HepG2 (cell line): ENCODE results near the gene PRKG1. TPM values are rescaled to one million over a fixed set of nuclear protein-coding genes. Genes with fewer than 3 reads are reported as not detected.

Source experiments
- ATAC-seq: fragments of 200-7000 bp; cut with Tn5 transposase; 3 replicates; pipeline ENCODE4 v1.9.1; 2020; ENCODE audit warnings: mild to moderate bottlenecking, moderate library complexity
- BruUV-seq: library from RNA; stranded (reverse); fragments of 400-500 nt; replicated peaks from 2 replicates; lab custom pipeline; 2021; lab: Mats Ljungman, UMichigan
- CTCF ChIA-PET: fragments of 300-600 bp; formaldehyde crosslinking; extraction: SDS; loops from one replicate; lab custom pipeline; 2021; ENCODE audit warnings: low total read pairs, inconsistent platforms, low intra/inter-chr PET ratio; lab: Yijun Ruan, JAX
- POLR2A ChIA-PET: fragments of 350-600 bp; sonication (Branson Sonifier 250); formaldehyde crosslinking; loops from one replicate; lab custom pipeline; 2020; ENCODE audit warnings: antibody characterized with exemption, inconsistent platforms; lab: Yijun Ruan, JAX
- DNase-seq: peaks from one replicate; pipeline ENCODE4 v3.0.0-alpha.2; 2015; ENCODE audit warnings: low spot score
- FAIRE-seq: peaks from 3 replicates; lab custom pipeline; 2011; peaks lifted over from hg19 to GRCh38; lab: Jason Lieb, UNC
- H2AFZ ChIP-seq: one replicate; pipeline ENCODE4 v1.6.1; 2011; ENCODE audit warnings: low read length, inconsistent platforms
- H3K27ac ChIP-seq: fragments of 300-600 bp; 3 replicates; pipeline ENCODE4 v1.8.0; 2011; ENCODE audit warnings: mixed run types, mild to moderate bottlenecking, mixed read lengths, low read length, inconsistent platforms; ENCODE audit not compliant: insufficient read depth; ENCODE audit errors: extremely low read length
- H3K27me3 ChIP-seq, 2 experiments: fragments of 200-600 bp in 1 of 2; 2 replicates in 1 of 2; 3 replicates in 1 of 2; pipeline versions ENCODE4 v1.6.0 to v1.8.0; 2011; ENCODE audit warnings: low read length in 2 of 2, mild to moderate bottlenecking in 2 of 2, moderate library complexity in 2 of 2, inconsistent platforms in 1 of 2; ENCODE audit not compliant: insufficient read depth in 2 of 2, control insufficient read depth in 1 of 2
- H3K36me3 ChIP-seq, 2 experiments: fragments of 200-600 bp in 1 of 2; replicated peaks in 1 of 2; 2 replicates in 1 of 2; 3 replicates in 1 of 2; pipeline versions ENCODE4 v1.5.1 to v1.8.0; 2011; ENCODE audit warnings: low read length in 2 of 2, inconsistent platforms in 1 of 2; ENCODE audit not compliant: insufficient read depth in 2 of 2, control insufficient read depth in 1 of 2
- H3K4me1 ChIP-seq: 2 replicates; pipeline ENCODE4 v1.5.1; 2012; ENCODE audit warnings: low read length, inconsistent platforms; ENCODE audit not compliant: insufficient read depth
- H3K4me2 ChIP-seq: 2 replicates; pipeline ENCODE4 v1.6.0; 2011; ENCODE audit warnings: low read depth, low read length, inconsistent platforms
- H3K4me3 ChIP-seq, 3 experiments: fragments of 200-600 bp in 1 of 3; sonication (generic), shearing (Covaris generic) in 1 of 3; replicated peaks in 1 of 3; 2 replicates each; pipeline ENCODE4 v1.5.1; 2011 to 2016; ENCODE audit warnings: low read length in 3 of 3, inconsistent platforms in 2 of 3, low read depth in 2 of 3, mild to moderate bottlenecking in 2 of 3, control low read depth in 1 of 3, mixed read lengths in 1 of 3; ENCODE audit not compliant: insufficient read depth in 1 of 3
- H3K79me2 ChIP-seq: one replicate; pipeline ENCODE4 v1.6.1; 2011; ENCODE audit warnings: low read length, inconsistent platforms; ENCODE audit not compliant: insufficient read depth
- H3K9ac ChIP-seq: 2 replicates; pipeline ENCODE4 v1.6.0; 2011; ENCODE audit warnings: mild to moderate bottlenecking, low read depth, low read length, inconsistent platforms; ENCODE audit not compliant: insufficient read depth
- H3K9me3 ChIP-seq: 2 replicates; pipeline ENCODE4 v1.5.1; 2012; ENCODE audit warnings: mild to moderate bottlenecking, low read length
- H4K20me1 ChIP-seq: 2 replicates; pipeline ENCODE4 v1.6.0; 2011; ENCODE audit warnings: inconsistent platforms, mild to moderate bottlenecking, low read length, moderate library complexity; ENCODE audit not compliant: insufficient read depth
- FOSL1 ChIP-seq: sonication (generic); formaldehyde crosslinking; IDR thresholded peaks from 2 replicates; pipeline ENCODE4 v1.9.0; 2021; ENCODE audit warnings: missing genetic modification reagents, borderline replicate concordance
- MAF1 ChIP-seq: sonication (generic); formaldehyde crosslinking; IDR thresholded peaks from 2 replicates; pipeline ENCODE4 v1.5.0; 2020; ENCODE audit warnings: missing genetic modification reagents, borderline replicate concordance
- SRSF4 ChIP-seq: fragments of 200-400 bp; formaldehyde crosslinking; IDR thresholded peaks from one replicate; pipeline ENCODE4 v1.6.1; 2018; ENCODE audit warnings: mild to moderate bottlenecking, low read depth, low read length, moderate library complexity; ENCODE audit not compliant: poor library complexity, severe bottlenecking
- ZNF552 ChIP-seq: sonication (generic); formaldehyde crosslinking; IDR thresholded peaks from 2 replicates; pipeline ENCODE4 v1.9.0; 2022; ENCODE audit warnings: missing genetic modification reagents, mild to moderate bottlenecking, borderline replicate concordance
- WGBS: methylation state at CpG from one replicate; pipeline ENCODE4 v1.1.6; 2017; ENCODE audit warnings: low lambda C conversion rate; 5-methylcytosine and 5-hydroxymethylcytosine counted together
- in situ Hi-C: cut with HindIII; loops from 2 replicates; pipeline ENCODE4 v1.10.0; 2017; ENCODE audit warnings: low pct_unique_long_range_greater_than_20kb; ENCODE audit not compliant: extremely low pct_ligation_motif_present
- intact Hi-C: fragments of 100-400 bp; cut with micrococcal nuclease; formaldehyde crosslinking; loops from one replicate; pipeline ENCODE4 v1.10.0; 2022; ENCODE audit not compliant: unreplicated experiment
- polyA plus RNA-seq, 8 experiments: library from polyadenylated mRNA; depleted of rRNA in 3 of 8; stranded (reverse) in 7 of 8; unstranded in 1 of 8; fragments of >200 nt; fragmentation: Illumina TruSeq in 4 of 8; extraction: Trizol in 4 of 8; gene quantifications; 2 replicates each; pipeline versions ENCODE4 v1.2.1 to v1.2.3, GENCODE V29; 2011 to 2016; ENCODE audit warnings: low read depth in 4 of 8, missing spikeins in 1 of 8, mixed read lengths in 1 of 8; ENCODE audit not compliant: insufficient read depth in 1 of 8
- total RNA-seq, 5 experiments: library from RNA; depleted of rRNA; stranded (reverse); fragments of >200 nt; fragmentation: Illumina TruSeq; extraction: Trizol; gene quantifications; 2 replicates each; pipeline ENCODE4 v1.2.3, GENCODE V29; 2016; ENCODE audit warnings: low read depth in 1 of 5
- TF ChIP-seq, protein P1 (sequence below), 2 experiments: sonication (generic) in 1 of 2; formaldehyde crosslinking in 1 of 2; IDR thresholded peaks; 2 replicates each; pipeline versions ENCODE4 v1.4.0 to v1.6.1; 2016 to 2020; ENCODE audit warnings: borderline replicate concordance in 1 of 2, low read depth in 1 of 2, mild to moderate bottlenecking in 1 of 2, missing genetic modification reagents in 1 of 2

The PRKG1 gene
- total and polyA plus RNA-seq, 2 of the 13 experiments (the other 11 are each of a cell fraction or from before 2014, with no cell fraction given) = 0.01 TPM; not detected in 1

DNA sequence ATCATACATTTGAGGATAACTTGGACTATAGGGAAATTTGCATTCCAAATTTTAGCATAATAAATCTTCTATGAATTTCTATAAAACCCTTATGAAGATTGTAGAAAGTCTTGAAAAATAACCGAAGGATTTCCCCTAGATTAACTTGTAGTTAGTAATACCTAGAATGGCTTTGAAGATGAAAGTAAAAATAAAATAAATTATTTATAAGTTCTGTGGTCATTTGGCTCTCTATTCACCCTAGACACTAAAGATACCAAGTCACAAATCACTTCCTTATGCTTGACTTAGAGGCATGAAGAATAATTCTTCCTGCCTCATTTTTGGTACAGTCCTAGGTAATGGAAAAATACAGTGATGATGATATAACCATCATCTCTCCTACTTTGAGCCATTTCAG lies 545.8 kb downstream of the PRKG1 start:
- WGBS = 29% methylated on average over 1 of the region's 1 CpG
- no peaks in the 10 kb centered on the region for H3K79me2 ChIP-seq
- no peak overlapping the region for H3K27ac ChIP-seq
- H3K4me1 ChIP-seq = no peaks in the 10 kb centered on the region
- FAIRE-seq (no peak), DNase-seq (no peak), ATAC-seq (no peak)
- H3K27me3 ChIP-seq = no peaks in the 10 kb centered on the region
- H3K36me3 ChIP-seq = no peaks in the 10 kb centered on the region
- POLR2A ChIA-PET = no interaction called here
- in situ Hi-C loops (no loop called here), intact Hi-C loops (no loop called here)
- H3K9me3 ChIP-seq = no peaks in the 10 kb centered on the region
- no TSS peak for BruUV-seq
- CTCF ChIA-PET = no interaction called here
- no peak overlapping the region for H3K9ac ChIP-seq
- H3K4me2 ChIP-seq = no peak overlapping the region
- no peak overlapping the region for H3K4me3 ChIP-seq
- H2AFZ ChIP-seq = no peak overlapping the region
- TF ChIP-seq ZNF552 (CRISPR knock-in tag) (no peak), FOSL1 (CRISPR knock-in tag) (no peak), SRSF4 (no peak), MAF1 (no peak)
- TF ChIP-seq, protein P1, sequence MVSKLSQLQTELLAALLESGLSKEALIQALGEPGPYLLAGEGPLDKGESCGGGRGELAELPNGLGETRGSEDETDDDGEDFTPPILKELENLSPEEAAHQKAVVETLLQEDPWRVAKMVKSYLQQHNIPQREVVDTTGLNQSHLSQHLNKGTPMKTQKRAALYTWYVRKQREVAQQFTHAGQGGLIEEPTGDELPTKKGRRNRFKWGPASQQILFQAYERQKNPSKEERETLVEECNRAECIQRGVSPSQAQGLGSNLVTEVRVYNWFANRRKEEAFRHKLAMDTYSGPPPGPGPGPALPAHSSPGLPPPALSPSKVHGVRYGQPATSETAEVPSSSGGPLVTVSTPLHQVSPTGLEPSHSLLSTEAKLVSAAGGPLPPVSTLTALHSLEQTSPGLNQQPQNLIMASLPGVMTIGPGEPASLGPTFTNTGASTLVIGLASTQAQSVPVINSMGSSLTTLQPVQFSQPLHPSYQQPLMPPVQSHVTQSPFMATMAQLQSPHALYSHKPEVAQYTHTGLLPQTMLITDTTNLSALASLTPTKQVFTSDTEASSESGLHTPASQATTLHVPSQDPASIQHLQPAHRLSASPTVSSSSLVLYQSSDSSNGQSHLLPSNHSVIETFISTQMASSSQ (IDR thresholded peaks at IDR 0.05; ENCODE audit: low read depth) = no peak
- TF ChIP-seq, protein P1 (CRISPR knock-in tag; IDR thresholded peaks at IDR 0.05; ENCODE audit: borderline replicate concordance) = no peak
- no peaks in the 10 kb centered on the region for H4K20me1 ChIP-seq
